SKM-1 (cell line): ENCODE measurements around the gene CRTC3.
A peak's percentile ranks its signal among the peaks of the same experiment; 100 is the strongest.
"Not testable (repeated sequence)": the region's sequence is repeated elsewhere in the genome, so short reads cannot be mapped to it uniquely, and the experiment has no call there.

Experiments used
- DNase-seq: peaks from one replicate; lab custom pipeline; 2025; ENCODE audit not compliant: unreplicated experiment; lab: John Stamatoyannopoulos, UW

CRTC3 gene

GRCh38 chr15:90645873-90646575, 116.3 kb downstream of the CRTC3 start:
- DNase-seq, result no peak

DNA sequence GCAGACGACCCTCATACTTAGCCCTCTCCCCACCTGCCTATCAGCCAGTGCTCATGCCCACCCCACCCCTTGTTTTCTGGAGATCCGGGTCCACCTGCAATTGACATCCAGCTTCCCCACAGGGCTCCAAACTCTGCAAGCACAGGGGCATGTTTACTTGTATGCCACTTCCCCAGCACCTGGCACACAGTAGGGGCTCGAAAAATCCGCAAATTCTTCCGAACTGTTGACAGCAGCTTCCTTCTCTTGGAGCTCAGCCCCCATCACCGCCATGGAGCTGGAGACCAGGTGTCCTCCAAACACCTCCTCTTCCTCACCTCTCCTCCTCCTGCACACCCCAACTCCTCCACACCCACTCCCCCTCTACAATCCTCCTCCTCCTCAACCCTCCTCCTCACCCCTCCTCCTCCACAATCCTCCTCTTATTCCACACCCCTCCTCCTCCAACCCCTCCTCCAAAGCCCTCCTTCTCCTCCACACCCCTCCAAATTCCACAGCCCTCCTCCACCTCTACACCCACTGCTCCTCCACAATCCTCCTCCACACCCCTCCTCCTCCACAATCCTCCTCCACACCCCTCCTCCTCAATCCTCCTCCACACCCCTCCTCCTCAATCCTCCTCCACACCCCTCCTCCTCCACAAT, 117.1 kb downstream of the CRTC3 start:
- no peak for DNase-seq

DNA sequence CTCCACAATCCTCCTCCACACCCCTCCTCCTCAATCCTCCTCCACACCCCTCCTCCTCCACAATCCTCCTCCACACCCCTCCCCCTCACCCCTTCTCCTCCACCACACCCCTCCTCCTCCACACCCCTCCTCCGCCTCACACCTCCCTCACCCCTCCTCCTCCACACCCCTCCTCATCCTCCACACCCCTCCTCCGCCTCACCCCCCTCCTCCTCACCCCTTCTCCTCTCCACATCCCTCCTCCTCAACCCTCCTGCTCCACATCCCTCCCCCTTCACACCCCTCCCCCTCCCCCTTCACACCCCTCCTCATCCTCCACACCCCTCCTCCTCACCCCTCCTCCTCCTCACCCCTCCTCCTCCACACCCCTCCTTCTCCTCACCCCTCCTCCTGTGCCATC, 117.6 kb downstream of the CRTC3 start:
- no peak for DNase-seq

DNA sequence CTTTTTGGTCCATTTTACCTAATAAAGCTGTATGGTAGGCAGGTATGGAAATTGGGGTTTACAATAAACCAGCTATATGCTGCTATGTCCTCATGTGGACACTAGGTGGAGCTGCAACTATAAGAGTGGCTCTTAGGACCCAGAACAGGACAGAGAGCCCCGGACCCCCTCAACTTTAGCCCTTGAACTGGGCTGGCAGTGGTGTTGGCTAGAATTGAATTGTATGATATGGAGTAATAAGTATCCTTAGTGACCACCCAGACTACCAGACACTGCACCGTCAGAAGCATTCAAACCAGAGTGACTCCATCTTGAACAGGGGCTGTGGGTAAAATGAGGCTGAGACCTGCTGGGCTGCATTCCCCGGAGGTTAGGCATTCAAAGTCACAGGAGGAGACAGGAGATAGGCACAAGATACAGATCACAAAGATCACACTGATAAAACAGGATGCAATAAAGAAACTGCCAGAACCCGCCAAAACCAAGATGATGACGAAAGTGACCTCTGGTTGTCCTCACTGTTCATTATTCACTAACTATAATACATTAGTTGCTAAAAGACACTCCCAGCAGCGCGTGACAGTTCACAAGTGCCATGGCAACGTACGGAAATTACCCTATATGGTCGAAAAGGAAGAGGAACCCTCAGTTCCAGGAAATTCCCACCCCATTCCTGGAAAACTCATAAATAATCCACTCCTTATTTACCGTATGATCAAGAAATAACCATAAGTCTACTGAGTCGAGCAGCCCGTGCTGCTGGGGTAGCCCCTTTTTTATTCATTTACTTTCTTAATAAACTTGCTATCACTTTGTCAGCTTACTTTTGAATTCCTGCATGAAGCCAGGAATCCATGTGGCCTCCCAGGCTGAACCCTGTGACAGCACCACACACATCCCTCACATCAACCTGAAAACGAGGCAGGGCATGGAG, 118.7 kb downstream of the CRTC3 start:
- no peak for DNase-seq

DNA sequence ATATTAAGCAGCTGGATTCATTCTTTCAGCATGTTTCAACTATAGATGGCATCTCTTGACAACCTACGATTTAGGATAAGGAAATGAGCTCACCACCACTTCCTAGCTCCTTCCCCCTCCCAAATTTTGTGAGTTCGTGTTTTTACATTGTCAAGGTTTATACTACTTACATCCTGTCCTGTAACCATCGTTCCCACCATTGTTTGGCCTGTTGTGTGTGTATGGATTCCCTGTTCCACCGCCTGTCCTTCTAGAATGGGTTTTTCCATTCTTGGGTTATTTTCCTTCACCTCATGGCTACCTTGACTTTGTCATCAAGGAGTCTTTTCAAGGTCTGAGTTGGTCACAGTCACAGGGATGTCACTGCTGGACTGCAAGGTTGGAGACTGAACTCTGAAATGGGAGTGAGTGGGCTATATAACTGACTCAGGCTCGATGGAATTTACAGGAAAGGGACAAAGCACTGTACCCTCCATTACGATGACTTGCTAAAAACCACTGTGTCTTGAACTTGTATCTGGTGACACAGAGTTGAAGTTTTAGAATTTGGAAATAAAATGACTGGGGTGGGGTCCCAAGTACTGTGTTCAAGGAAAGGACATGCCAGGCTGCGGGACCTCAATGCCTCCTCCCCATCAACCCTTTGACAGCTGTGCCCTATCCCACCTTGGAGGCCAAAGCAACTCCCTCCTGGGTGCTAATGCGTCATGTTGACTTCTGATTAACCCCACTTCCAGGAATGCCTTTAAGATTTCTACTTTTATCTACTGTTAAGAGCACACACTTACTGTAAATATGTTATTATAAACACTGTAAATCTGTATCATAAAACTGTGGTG, 120.6 kb downstream of the CRTC3 start:
- no peak for DNase-seq

DNA sequence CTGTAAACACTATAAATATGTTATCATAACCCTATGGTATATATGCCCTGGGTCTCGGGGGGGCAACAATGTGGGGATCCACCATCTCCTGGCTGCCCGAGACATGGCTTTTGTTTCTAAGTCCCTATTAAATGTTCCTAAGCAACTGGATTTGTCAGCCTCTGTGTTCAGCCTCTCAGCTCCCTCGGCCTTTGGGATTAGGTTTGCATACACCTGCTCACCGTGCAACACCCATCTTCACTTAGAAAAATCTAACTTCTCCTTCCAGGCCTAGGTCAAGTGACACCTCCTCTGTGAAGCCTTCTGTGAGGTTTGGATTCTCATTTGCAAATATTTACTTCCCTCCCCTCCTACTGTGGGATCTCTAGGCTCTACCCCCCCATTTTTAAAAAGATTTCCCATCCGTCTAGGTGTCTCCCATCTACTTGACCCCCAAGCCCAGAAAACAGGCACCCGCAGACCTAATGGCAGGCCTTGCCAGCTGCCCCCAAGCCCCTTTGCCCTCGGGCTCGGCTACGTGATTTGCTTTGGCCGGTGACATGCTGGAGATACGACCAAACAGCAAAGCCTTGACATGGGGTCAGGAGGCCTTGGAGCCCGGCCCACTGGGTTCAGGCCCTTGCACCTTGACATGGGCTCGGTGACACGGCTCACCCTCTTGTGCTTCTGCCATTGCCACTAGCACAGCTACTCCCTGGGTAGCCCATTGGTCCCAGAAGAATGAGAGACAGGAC, 121.4 kb downstream of the CRTC3 start:
- no peak for DNase-seq

DNA sequence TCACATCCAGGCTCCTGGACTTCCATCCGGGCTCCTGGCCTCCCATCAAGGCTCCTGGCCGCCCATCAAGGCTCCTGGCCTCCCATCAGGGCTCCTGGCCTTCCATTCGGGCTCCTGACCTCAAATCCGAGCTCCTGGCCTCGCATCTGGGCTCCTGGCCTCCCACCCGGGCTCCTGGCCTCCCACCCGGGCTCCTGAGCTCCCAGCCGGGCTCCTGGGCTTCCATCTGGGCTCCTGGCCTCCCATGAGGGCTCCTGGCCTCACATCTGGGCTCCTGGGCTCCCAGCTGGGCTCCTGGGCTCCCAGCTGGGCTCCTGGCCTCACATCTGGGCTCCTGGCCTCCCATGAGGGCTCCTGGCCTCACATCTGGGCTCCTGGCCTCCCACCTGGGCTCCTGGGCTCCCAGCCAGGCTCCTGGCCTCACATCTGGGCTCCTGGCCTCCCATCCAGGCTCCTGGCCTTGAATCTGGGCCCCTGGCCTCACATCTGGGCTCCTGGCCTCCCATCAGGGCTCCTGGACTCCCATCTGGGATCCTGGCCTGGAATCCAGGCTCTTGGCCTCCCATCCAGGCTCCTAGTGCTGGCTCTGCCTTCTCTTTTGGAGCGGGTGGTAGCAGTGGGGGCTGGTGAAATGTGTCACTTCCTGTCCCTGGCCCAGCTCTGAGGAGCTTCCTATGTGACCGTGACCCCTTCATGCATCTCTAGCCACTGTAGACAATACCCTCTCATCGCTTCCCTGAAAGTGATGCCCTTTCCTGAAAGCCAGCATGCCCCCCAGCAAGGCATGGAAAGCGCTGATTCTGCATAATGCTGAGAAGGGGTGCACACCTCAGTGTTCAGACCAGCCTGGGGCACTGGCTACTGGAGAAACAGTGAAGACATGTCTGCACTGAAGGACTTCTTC, 124.8 kb downstream of the CRTC3 start:
- no peak for DNase-seq

GRCh38 chr15:90657520-90658172, 127.9 kb downstream of the CRTC3 start:
- DNase-seq, result not testable (repeated sequence)

DNA sequence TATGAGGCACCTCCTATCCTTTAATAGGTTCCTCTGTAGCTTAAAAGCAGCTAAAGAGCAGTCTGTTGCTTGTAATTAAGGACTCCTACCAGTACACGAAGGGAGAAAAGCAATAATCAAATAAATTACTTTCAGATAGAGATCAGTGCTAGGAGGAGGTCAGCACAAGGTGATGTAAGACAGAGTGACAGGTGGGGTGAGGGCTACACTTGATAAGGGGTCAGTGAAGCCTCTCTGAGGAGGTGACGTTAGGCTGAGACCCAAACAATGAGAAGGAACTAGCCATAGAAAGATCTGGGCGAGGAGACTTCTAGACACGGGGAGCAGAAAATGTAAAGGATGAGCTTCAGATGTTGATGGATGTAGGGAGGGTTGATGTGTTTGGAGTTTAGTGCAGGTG, 129.8 kb downstream of the CRTC3 start:
- DNase-seq, result no peak

GRCh38 chr15:90660195-90660998, 130.7 kb downstream of the CRTC3 start:
- DNase-seq, result peak; percentile 25

- DNase-seq, result not testable (repeated sequence)
Observed at GRCh38 chr15:90660999-90661330, 131.2 kb downstream of the CRTC3 start.

GRCh38 chr15:90664081-90664461, 134.3 kb downstream of the CRTC3 start:
- not testable (repeated sequence) for DNase-seq

- no peak for DNase-seq
Observed at GRCh38 chr15:90664650-90665287, 135.0 kb downstream of the CRTC3 start.

DNA sequence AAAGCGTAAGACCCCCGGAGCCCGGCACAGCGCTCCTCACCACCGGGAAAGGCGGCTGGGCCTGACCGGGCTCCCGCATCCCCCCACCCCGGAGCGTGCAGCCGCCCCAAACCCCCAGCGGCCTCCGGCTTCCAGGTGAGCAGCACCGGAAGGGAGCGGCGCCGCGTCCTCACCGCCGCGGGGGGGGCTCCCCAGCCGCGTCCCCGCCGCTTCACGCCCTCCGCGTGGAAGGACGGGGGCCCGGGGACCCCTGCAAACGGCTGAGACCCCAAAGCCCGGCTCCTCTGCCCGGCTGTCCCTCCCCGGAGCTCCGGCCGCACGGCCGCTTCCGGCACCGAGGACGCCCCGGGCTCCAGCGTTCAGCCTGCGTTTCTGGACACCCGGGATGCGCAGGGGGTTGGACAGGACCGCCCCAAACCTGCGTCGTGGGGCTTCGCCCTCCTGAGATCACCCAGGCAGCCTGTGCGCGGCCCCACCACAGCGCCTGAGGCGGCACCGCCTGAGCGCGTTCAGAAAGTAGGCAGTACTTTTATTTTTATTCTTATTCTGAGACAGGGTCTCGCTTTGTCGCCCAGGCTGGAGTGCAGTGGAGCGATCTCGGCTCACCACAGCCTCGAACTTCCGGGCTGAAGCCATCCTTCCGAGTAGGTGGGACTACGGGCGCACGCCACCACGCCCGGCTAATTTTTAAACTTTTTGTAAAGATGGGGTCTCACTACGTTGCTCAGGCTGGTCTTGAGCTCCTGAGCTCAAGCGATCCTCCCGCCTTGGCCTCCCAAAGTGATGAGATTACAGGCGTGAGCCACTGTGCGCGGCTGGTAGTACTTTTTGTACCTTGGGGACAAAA, 135.8 kb downstream of the CRTC3 start:
- DNase-seq, result no peak

- DNase-seq, result no peak
Observed at GRCh38 chr15:90666135-90666909, 136.6 kb downstream of the CRTC3 start.
